AG04449 (cell line): Measurements from ENCODE around the gene DAB2IP.

Source experiments
- CTCF ChIA-PET: fragments of 350-600 bp; formaldehyde crosslinking; extraction: SDS; loops from one replicate; lab custom pipeline; 2021; ENCODE audit warnings: antibody characterized with exemption; lab: Yijun Ruan, JAX
- POLR2A ChIA-PET: fragments of 400-600, 350-600 bp; formaldehyde crosslinking; extraction: SDS; loops from one replicate; lab custom pipeline; 2020; ENCODE audit warnings: antibody characterized with exemption, inconsistent platforms; lab: Yijun Ruan, JAX
- DNase-seq: peaks from one replicate; pipeline ENCODE4 v3.0.0-alpha.2; 2010; ENCODE audit warnings: low read depth, low spot score
- H3K4me3 ChIP-seq: 2 replicates; pipeline ENCODE4 v1.5.1; 2011; ENCODE audit warnings: low read depth, mild to moderate bottlenecking, control low read depth, low read length
- TF ChIP-seq, protein P1 (sequence below): IDR thresholded peaks from one replicate; pipeline ENCODE4 v1.5.1; 2011; ENCODE audit warnings: mild to moderate bottlenecking, moderate library complexity, low read length, control low read depth, inconsistent platforms; ENCODE audit not compliant: insufficient read depth; ENCODE audit errors: missing control alignments

Gene DAB2IP

DNA sequence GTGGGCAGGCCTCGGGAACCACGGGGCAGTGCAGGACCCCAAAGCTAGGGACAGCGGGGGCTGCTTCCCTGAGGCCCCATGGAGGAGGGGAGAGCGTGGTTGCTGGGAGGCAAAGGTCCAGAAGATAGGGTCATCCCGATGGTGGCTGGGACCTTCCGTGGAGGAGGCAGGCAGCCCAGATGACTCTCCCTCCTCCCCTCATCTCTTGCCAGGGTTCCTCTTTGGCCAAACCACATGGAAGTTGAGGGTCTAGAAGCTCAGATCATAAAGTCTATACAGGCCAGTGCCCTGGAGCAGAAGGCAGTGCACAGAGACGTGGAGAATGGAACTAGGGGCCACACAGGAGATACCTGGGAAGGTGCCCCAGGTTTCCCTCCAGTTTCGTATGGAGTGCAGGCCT, 22.6 kb downstream of the DAB2IP start:
- TF ChIP-seq, protein P1, sequence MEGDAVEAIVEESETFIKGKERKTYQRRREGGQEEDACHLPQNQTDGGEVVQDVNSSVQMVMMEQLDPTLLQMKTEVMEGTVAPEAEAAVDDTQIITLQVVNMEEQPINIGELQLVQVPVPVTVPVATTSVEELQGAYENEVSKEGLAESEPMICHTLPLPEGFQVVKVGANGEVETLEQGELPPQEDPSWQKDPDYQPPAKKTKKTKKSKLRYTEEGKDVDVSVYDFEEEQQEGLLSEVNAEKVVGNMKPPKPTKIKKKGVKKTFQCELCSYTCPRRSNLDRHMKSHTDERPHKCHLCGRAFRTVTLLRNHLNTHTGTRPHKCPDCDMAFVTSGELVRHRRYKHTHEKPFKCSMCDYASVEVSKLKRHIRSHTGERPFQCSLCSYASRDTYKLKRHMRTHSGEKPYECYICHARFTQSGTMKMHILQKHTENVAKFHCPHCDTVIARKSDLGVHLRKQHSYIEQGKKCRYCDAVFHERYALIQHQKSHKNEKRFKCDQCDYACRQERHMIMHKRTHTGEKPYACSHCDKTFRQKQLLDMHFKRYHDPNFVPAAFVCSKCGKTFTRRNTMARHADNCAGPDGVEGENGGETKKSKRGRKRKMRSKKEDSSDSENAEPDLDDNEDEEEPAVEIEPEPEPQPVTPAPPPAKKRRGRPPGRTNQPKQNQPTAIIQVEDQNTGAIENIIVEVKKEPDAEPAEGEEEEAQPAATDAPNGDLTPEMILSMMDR, result no peak
- ChIA-PET POLR2A (interaction anchor here (1.5 kb wide), 1 partner anchor 10 kb away, joined by 4 read pairs; no protein-coding TSS in a partner anchor), CTCF (interaction anchor here (0.7 to 10.7 kb wide), 7 partner anchors 10 to 128 kb away, joined by 3 to 110 read pairs (median 4); no protein-coding TSS in a partner anchor)
- no peak overlapping the region for H3K4me3 ChIP-seq
- DNase-seq, result no peak

DNA sequence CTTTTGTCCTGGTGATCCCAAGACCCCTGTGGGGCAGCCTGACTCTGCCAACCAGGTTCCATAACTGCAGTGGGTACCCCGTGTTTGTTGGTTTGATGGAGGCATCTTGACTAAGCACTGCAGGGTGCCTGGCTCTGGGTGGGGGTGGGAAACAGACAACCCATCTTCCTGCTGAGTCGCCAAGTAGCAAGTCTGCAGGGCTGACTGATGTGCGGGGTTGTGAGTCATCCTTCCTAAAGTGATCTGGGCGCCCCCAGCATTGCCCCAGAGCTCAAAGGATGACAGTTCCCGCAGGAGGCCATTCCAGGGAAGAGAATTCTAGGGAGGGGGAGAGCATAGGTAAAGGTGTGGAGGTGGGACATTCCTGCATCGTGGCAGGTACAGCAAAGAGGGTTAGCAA, 23.5 kb downstream of the DAB2IP start:
- no peak overlapping the region for H3K4me3 ChIP-seq
- no peak for DNase-seq
- ChIA-PET POLR2A (interaction anchor here (1.5 kb wide), 1 partner anchor 9 kb away, joined by 4 read pairs; no protein-coding TSS in a partner anchor), CTCF (interaction anchor here (1.4 to 10.7 kb wide), 7 partner anchors 11 to 331 kb away, joined by 3 to 110 read pairs (median 6); no protein-coding TSS in a partner anchor)
- TF ChIP-seq, protein P1, result no peak

DNA sequence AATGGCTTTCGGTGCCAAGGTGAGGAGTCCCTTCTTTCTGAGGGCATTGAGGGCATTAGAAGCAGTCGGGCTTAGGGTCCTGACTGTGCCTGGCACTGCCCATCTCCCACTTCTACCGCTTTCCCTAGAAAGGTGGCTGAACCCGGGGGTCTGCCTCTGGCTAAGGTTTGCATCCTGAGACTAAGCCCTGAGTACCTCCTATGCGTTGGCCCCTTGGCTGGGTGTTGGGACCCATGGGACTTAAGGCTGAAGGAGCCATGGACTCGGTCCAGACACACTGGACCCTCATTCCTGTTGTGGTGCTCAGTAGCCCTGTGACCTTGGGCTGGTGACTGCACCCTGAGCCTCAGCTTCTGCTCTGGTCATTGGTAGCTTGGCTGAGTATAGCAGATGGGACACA, 23.9 kb downstream of the DAB2IP start:
- CTCF ChIA-PET, result interaction anchor here (1.4 to 10.7 kb wide), 7 partner anchors 11 to 331 kb away, joined by 3 to 110 read pairs (median 6); no protein-coding TSS in a partner anchor
- DNase-seq, result no peak
- H3K4me3 ChIP-seq, result no peak overlapping the region
- TF ChIP-seq, protein P1, result no peak
- POLR2A ChIA-PET, result no interaction called here

DNA sequence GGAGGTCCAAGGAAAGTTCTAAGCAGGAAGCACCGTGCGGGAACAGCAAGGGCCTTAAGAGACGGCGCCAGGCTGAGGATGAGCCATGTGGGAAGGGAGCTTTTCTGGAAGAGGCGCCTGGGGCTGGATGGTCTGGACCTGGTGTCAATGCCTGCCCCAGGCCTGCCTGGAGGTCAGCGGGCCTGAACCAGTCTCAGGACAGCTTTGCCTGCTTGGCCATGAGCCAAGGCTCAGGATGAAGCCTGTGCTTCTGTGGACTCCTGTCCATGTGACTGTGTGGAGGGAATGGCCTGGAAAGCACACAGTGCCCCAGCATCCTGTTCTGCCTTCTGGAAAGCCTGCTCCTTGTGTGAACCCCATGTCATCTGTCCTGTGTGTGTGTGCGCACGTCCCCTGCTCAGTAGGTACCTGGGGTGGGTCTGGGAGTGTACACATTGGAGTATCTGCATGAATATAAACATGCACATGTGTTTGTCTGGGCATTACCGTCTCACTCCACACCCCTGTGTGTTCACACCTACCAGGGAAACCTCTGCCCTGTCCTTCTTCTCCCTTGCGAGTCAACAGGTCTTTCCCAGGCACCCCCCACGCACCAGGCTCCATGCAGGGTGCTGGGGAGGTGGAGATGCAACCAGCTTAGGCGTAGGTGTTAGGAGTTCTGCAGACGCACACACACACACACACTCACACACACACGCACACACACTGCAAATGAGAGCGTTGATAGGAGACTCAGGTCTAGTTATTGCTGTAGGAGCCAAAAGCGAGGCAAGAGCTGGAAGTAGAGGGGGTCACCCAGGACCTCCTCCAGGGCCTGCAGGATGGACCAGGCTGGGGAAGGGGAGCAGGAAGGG, 24.8 kb downstream of the DAB2IP start:
- no peak overlapping the region for H3K4me3 ChIP-seq
- POLR2A ChIA-PET, result interaction anchor here (0.6 kb wide), 1 partner anchor 1200 kb away, joined by 4 read pairs; no protein-coding TSS in a partner anchor
- TF ChIP-seq, protein P1, result no peak
- no peak for DNase-seq
- CTCF ChIA-PET, result interaction anchor here (0.9 to 10.7 kb wide), 9 partner anchors 10 to 447 kb away, joined by 3 to 110 read pairs (median 6); no protein-coding TSS in a partner anchor

DNA sequence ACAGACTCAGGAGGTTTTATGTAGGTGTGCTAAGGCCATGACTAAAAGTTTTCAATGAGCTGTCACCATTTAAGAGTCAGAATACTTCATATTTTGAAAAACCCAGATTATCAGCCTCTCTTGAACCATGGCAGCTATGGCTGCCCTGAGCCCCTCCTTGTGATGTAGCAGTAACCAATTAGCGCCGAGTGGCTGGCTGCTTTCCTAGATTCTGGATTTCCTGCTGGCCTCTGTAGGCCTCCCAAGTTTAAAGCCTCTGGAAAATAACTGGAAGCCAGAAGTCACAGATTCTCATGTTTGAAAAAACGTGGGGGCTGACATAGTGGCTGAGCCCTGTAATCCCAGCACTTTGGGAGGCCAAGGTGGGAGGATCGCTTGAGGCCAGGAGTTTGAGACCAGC, 25.5 kb downstream of the DAB2IP start:
- no peak for DNase-seq
- TF ChIP-seq, protein P1, result no peak
- ChIA-PET CTCF (interaction anchor here (0.9 to 10.7 kb wide), 6 partner anchors 9 to 447 kb away, joined by 3 to 110 read pairs (median 6); no protein-coding TSS in a partner anchor), POLR2A (no interaction called here)
- H3K4me3 ChIP-seq, result no peak overlapping the region
